ENCODE measurements around the gene ZNF480. TPM values are rescaled to one million over a fixed set of nuclear protein-coding genes. Genes with fewer than 3 reads are reported as not detected.

The ZNF480 gene
- total RNA-seq, 1 experiment from 2014 or later, result 9.6 TPM

DNA sequence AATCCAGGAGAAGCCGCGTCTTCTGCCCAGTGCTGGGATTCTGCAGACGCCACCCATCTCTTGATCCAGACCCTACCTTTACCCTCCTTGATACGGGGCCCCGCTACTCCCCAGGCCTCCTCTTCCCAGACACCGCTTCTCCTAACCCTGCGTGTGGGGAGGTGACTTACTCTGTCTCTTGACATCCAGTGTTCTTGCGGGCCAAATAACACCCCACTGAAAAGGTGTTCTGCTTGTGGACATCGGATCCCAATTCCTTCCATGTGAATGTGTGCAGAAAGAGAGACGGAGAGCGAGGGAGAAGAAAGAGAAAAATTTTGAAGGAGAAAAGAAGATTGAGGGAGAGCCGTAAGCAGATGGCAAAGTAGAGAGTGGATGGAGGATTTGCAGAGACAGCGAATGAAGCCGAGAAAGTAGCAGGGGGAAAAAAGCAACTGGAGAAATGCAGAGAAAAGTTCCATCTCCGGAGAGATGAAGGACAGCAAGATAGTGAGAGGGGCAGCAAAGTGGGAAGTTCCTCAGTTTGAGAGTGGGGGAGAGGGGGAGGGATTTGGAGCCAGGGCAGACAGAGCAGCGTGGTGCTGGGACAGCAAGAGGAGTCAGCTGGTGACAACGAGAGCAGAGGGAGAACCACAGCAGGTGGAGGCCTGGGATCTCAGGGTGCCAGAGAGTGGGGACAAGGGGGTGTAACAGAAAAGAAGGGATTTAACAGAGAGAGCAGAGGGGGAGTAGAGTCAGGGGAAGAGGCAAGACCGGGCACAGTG, 814 bp downstream of the ZNF480 start:
- ChIA-PET CTCF (no interaction called here), POLR2A (ENCODE audit: unreplicated experiment) (no interaction called here)
- ATAC-seq, result no peak
- Histone ChIP-seq H4K20me1 (ENCODE audit: low read length) (no peaks in the 10 kb centered on the region), H3K79me2 (ENCODE audit: low read length) (peaks cover 9% of the 10 kb centered on the region), H3K27me3 (ENCODE audit: low read length) (no peaks in the 10 kb centered on the region), H2AFZ (ENCODE audit: low read length) (peak overlapping the region; percentile 95), H3K4me3 (ENCODE audit: low read length) (peak overlapping the region; percentile 82), H3F3A (ENCODE audit: low read length, unreplicated experiment) (no peaks in the 10 kb centered on the region), H3K4me2 (ENCODE audit: low read length) (peak overlapping the region; percentile 84), H3K4me1 (ENCODE audit: insufficient read depth, low read length) (peaks cover 5% of the 10 kb centered on the region; the same call in 1 of the 2 replicates), H3K27ac (ENCODE audit: low read length) (peak overlapping the region; percentile 61), H3K9me2 (replicated peaks; ENCODE audit: low read length) (no peaks in the 10 kb centered on the region), H3K9ac (ENCODE audit: low read length) (peak overlapping the region; percentile 90), H3K9me3 (ENCODE audit: low read length) (peaks cover 32% of the 10 kb centered on the region), H3K36me3 (ENCODE audit: low read depth, low read length) (peaks cover 42% of the 10 kb centered on the region)
- no peak for DNase-seq
- intact Hi-C loops (cut with micrococcal nuclease), result loop anchor here (1.0 kb wide), 1 partner anchor 28 kb away; the partner anchor contains the start of gene ZNF766
- BruUV-seq (replicated peaks), result no TSS peak
- TF ChIP-seq EZH2 (IDR thresholded peaks at IDR 0.05; ENCODE audit: low read length, unreplicated experiment), result no peak
- no peak for TF ChIP-seq EZH2phosphoT487 (IDR thresholded peaks at IDR 0.05; ENCODE audit: borderline replicate concordance, low read length)
- TF ChIP-seq, protein P1, sequence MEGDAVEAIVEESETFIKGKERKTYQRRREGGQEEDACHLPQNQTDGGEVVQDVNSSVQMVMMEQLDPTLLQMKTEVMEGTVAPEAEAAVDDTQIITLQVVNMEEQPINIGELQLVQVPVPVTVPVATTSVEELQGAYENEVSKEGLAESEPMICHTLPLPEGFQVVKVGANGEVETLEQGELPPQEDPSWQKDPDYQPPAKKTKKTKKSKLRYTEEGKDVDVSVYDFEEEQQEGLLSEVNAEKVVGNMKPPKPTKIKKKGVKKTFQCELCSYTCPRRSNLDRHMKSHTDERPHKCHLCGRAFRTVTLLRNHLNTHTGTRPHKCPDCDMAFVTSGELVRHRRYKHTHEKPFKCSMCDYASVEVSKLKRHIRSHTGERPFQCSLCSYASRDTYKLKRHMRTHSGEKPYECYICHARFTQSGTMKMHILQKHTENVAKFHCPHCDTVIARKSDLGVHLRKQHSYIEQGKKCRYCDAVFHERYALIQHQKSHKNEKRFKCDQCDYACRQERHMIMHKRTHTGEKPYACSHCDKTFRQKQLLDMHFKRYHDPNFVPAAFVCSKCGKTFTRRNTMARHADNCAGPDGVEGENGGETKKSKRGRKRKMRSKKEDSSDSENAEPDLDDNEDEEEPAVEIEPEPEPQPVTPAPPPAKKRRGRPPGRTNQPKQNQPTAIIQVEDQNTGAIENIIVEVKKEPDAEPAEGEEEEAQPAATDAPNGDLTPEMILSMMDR (conservative IDR thresholded peaks at IDR 0.05; ENCODE audit: low read depth, low read length), result no peak

DNA sequence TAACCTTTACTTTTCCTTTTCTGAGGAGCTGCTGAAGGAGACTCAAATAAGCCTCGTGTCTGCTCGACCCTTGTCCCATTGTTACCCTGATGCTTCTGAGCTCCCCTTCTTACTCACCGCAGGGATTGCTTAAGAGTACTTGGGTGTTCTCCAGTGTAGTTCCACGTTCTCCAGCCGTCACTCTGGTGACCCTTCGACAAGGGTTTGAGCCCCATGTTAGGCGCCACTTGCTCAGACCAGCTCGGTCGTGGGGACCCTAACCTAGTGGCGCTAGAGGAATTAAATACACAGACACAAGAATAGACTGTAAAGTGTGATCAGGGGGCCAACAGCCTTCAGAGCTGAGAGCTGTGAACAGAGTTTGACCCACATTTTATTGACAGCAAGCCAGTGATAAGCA, 10.3 kb downstream of the ZNF480 start:
- peaks cover 89% of the 10 kb centered on the region for H3K36me3 ChIP-seq (ENCODE audit: low read depth, low read length)
- H3K9ac ChIP-seq (ENCODE audit: low read length), result no peak overlapping the region
- no peak overlapping the region for H2AFZ ChIP-seq (ENCODE audit: low read length)
- no peaks in the 10 kb centered on the region for H3K79me2 ChIP-seq (ENCODE audit: low read length)
- no peaks in the 10 kb centered on the region for H3K9me2 ChIP-seq (replicated peaks; ENCODE audit: low read length)
- ChIA-PET CTCF (no interaction called here), POLR2A (ENCODE audit: unreplicated experiment) (interaction anchor here (0.6 kb wide), 1 partner anchor 24 kb away, joined by 7 read pairs; no protein-coding TSS in a partner anchor)
- no peaks in the 10 kb centered on the region for H3K4me1 ChIP-seq (ENCODE audit: insufficient read depth, low read length)
- no peak overlapping the region for H3K4me2 ChIP-seq (ENCODE audit: low read length)
- no peaks in the 10 kb centered on the region for H3K27me3 ChIP-seq (ENCODE audit: low read length)
- H3K4me3 ChIP-seq (ENCODE audit: low read length), result no peak overlapping the region; the same call in 1 of the 2 replicates
- no peak overlapping the region for H3K27ac ChIP-seq (ENCODE audit: low read length)
- peaks cover 67% of the 10 kb centered on the region for H3K9me3 ChIP-seq (ENCODE audit: low read length)
- ATAC-seq, result no peak
- no peaks in the 10 kb centered on the region for H4K20me1 ChIP-seq (ENCODE audit: low read length)
- TF ChIP-seq, protein P1 (conservative IDR thresholded peaks at IDR 0.05; ENCODE audit: low read depth, low read length), result no peak
- TF ChIP-seq EZH2 (IDR thresholded peaks at IDR 0.05; ENCODE audit: low read length, unreplicated experiment) (no peak), EZH2phosphoT487 (IDR thresholded peaks at IDR 0.05; ENCODE audit: borderline replicate concordance, low read length) (no peak)
- intact Hi-C loops (cut with micrococcal nuclease), result no loop called here
- no peak for DNase-seq
- H3F3A ChIP-seq (ENCODE audit: low read length, unreplicated experiment), result no peaks in the 10 kb centered on the region
- BruUV-seq (replicated peaks), result no TSS peak

- DNase-seq, result no peak
- TF ChIP-seq, protein P1 (conservative IDR thresholded peaks at IDR 0.05; ENCODE audit: low read depth, low read length), result no peak
- TF ChIP-seq EZH2phosphoT487 (IDR thresholded peaks at IDR 0.05; ENCODE audit: borderline replicate concordance, low read length) (no peak), EZH2 (IDR thresholded peaks at IDR 0.05; ENCODE audit: low read length, unreplicated experiment) (no peak)
- H4K20me1 ChIP-seq (ENCODE audit: low read length), result no peaks in the 10 kb centered on the region
- ChIA-PET POLR2A (ENCODE audit: unreplicated experiment) (no interaction called here), CTCF (no interaction called here)
- peaks cover 73% of the 10 kb centered on the region for H3K9me3 ChIP-seq (ENCODE audit: low read length)
- peaks cover 82% of the 10 kb centered on the region for H3K36me3 ChIP-seq (ENCODE audit: low read depth, low read length)
- H3K27me3 ChIP-seq (ENCODE audit: low read length), result no peaks in the 10 kb centered on the region
- no peak overlapping the region for H3K9ac ChIP-seq (ENCODE audit: low read length)
- intact Hi-C loops (cut with micrococcal nuclease), result no loop called here
- no TSS peak for BruUV-seq (replicated peaks)
- H3K27ac ChIP-seq (ENCODE audit: low read length), result no peak overlapping the region
- H3K9me2 ChIP-seq (replicated peaks; ENCODE audit: low read length), result no peaks in the 10 kb centered on the region
- H3K4me1 ChIP-seq (ENCODE audit: insufficient read depth, low read length), result no peaks in the 10 kb centered on the region
- no peaks in the 10 kb centered on the region for H3F3A ChIP-seq (ENCODE audit: low read length, unreplicated experiment)
- ATAC-seq, result no peak
- H3K79me2 ChIP-seq (ENCODE audit: low read length), result no peaks in the 10 kb centered on the region
- no peak overlapping the region for H3K4me2 ChIP-seq (ENCODE audit: low read length)
- H3K4me3 ChIP-seq (ENCODE audit: low read length), result no peak overlapping the region; the same call in 1 of the 2 replicates
- H2AFZ ChIP-seq (ENCODE audit: low read length), result no peak overlapping the region
These were observed 25.5 kb downstream of the ZNF480 start for GRCh38 chr19:52322429-52322828.

Data from PC-3 (cell line).